HUES48 (cell line): ENCODE measurements around the gene SLC13A4.
"Not testable (repeated sequence)": the region's sequence is repeated elsewhere in the genome, so short reads cannot be mapped to it uniquely, and the experiment has no call there.

Experiments used
- H3K27ac ChIP-seq: one replicate; pipeline ENCODE4 v1.7.0; 2013; ENCODE audit warnings: low read depth, low read length, inconsistent platforms
- H3K27me3 ChIP-seq: 2 replicates; pipeline ENCODE4 v1.6.1; 2013; ENCODE audit warnings: mild to moderate bottlenecking, low read length; ENCODE audit not compliant: control insufficient read depth, insufficient read depth
- H3K36me3 ChIP-seq: 2 replicates; pipeline ENCODE4 v1.6.1; 2013; ENCODE audit warnings: low read length; ENCODE audit not compliant: control insufficient read depth, insufficient read depth
- H3K4me1 ChIP-seq: 2 replicates; pipeline ENCODE4 v1.6.1; 2013; ENCODE audit warnings: mild to moderate bottlenecking, low read length; ENCODE audit not compliant: control insufficient read depth, insufficient read depth
- H3K4me3 ChIP-seq: 2 replicates; pipeline ENCODE4 v1.5.1; 2013; ENCODE audit warnings: mild to moderate bottlenecking, low read depth, low read length
- H3K9ac ChIP-seq: 2 replicates; pipeline ENCODE4 v1.6.1; 2013; ENCODE audit warnings: mild to moderate bottlenecking, low read depth, low read length, moderate library complexity
- H3K9me3 ChIP-seq: 2 replicates; pipeline ENCODE4 v1.6.1; 2013; ENCODE audit warnings: low read length; ENCODE audit not compliant: control insufficient read depth, insufficient read depth

Gene SLC13A4

DNA sequence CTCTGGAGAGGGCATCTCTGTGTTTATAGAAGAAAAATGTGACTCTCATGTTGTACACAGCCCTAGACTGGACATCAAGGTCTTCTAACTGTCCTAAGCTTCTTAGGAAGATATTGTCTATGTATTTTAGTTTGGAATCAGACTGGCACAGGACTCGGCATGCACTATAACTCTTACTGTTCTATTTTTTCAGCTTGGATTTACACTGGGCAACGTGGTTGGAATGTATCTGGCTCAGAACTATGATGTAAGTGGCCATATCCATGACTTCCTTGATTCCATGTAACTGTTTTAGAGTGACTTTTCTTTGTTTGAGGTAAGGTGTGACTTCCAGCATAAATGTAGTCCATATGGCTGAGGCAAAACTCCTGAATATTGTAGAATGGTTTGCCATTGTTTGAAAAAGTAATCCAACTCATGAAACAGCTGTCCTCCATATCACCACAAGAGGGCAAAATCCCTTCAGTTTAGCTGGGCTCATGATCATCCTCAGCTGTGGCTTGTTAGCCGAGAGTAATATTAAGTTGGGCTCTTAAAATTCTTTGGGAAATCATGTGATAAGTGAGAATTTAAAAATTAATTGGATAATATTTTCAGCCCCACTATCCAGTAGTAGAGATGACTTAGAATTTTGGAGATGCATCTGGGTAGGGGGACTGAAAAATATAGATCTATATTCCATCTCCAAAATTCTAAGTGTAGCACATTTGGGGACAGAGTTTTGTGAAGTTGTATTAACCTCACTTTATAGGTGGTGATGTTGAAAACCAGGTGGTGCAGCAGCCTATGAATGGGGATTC is 55.2 kb downstream of the SLC13A4 start:
- peaks cover 44% of the 10 kb centered on the region for H3K36me3 ChIP-seq
- no peak overlapping the region for H3K27ac ChIP-seq
- no peak overlapping the region for H3K4me3 ChIP-seq

GRCh38 chr7:135670179-135670578 is 57.8 kb downstream of the SLC13A4 start:
- peaks cover 22% of the 10 kb centered on the region for H3K36me3 ChIP-seq
- no peak overlapping the region for H3K27ac ChIP-seq
- no peaks in the 10 kb centered on the region for H3K27me3 ChIP-seq
- H3K9me3 ChIP-seq = no peaks in the 10 kb centered on the region
- no peak overlapping the region for H3K4me3 ChIP-seq
- H3K9ac ChIP-seq = no peak overlapping the region
- no peaks in the 10 kb centered on the region for H3K4me1 ChIP-seq

More for the DNA sequence above, 55.2 kb downstream of the SLC13A4 start:
- H3K27me3 ChIP-seq = no peaks in the 10 kb centered on the region
- H3K9ac ChIP-seq = no peak overlapping the region
- no peaks in the 10 kb centered on the region for H3K4me1 ChIP-seq
- no peaks in the 10 kb centered on the region for H3K9me3 ChIP-seq

GRCh38 chr7:135669774-135670173 is 58.2 kb downstream of the SLC13A4 start:
- Histone ChIP-seq H3K4me3 (no peak overlapping the region), H3K36me3 (peaks cover 18% of the 10 kb centered on the region), H3K9ac (no peak overlapping the region), H3K9me3 (no peaks in the 10 kb centered on the region), H3K4me1 (no peaks in the 10 kb centered on the region), H3K27ac (no peak overlapping the region), H3K27me3 (no peaks in the 10 kb centered on the region)

DNA sequence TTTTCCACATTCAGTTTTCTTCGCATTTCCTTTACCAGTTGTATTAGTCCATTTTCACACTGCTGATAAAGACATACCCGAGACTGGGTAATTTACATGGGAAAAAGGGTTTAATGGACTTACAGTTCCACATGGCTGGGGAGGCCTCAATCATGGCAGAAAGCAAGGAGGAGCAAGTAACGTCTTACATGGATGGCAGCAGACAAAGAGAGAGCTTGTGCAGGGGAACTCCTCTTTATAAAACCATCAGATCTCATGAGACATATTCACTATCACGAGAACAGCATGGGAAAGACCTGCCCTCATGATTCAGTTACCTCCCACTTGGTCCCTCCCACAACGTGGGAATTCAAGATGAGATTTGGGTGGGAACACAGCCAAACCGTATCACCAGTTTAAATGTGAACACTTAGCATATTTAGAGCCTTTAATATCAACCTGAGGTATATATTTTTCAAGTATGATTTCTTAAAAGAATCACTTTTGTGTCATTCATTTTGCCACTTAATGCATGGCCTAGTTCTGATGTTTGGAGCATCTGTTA is 59.1 kb downstream of the SLC13A4 start:
- H3K4me3 ChIP-seq, H3K9ac ChIP-seq, H3K27ac ChIP-seq, H3K9me3 ChIP-seq, H3K27me3 ChIP-seq, H3K36me3 ChIP-seq, H3K4me1 ChIP-seq: not testable (repeated sequence)

DNA sequence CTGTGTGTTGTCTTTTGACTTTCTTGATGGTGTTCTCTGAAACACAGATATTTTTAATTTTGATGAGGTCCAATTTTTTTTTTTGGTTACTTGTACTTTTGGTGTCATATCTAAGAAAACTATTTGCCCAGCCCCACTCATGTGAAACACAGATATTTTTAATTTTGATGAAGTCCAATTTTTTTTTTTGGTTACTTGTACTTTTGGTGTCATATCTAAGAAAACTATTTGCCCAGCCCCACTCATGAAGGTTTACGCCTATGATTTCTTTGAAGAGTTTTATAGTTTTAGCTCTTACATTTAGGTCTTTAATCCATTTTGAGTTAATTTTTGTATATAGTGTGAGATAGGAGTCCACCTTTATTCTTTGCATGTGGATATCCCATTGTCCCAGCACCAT is 60.4 kb downstream of the SLC13A4 start:
- H3K36me3 ChIP-seq, H3K9ac ChIP-seq, H3K27ac ChIP-seq, H3K4me1 ChIP-seq, H3K27me3 ChIP-seq, H3K4me3 ChIP-seq, H3K9me3 ChIP-seq: not testable (repeated sequence)

GRCh38 chr7:135666846-135667245 is 61.1 kb downstream of the SLC13A4 start:
- Histone ChIP-seq H3K9me3 (no peaks in the 10 kb centered on the region), H3K9ac (no peak overlapping the region), H3K36me3 (no peaks in the 10 kb centered on the region), H3K27me3 (no peaks in the 10 kb centered on the region), H3K4me3 (no peak overlapping the region), H3K4me1 (0 out of 2 replicates have a peak, but pooled peaks cover under 1% of the 10 kb centered on the region), H3K27ac (no peak overlapping the region)

DNA sequence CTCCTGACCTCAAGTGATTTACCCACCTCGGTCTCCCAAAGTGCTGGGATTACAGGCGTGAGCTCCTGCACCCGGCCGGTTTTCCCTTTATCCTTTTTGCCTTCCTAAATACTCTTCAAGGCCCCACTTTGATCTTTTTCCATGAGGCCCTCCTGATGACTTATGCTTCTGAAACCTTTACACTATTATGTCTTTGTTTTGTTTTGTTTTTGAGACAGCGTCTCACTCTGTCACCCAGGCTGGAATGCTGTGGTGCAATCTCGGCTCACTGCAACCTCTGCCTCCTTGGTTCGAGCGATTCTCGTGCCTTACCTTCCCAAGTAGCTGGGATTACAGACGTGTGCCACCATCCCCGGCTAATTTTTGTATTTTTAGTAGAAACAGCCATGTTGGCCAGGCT is 61.8 kb downstream of the SLC13A4 start:
- no peaks in the 10 kb centered on the region for H3K27me3 ChIP-seq
- H3K9me3 ChIP-seq = no peaks in the 10 kb centered on the region
- no peaks in the 10 kb centered on the region for H3K36me3 ChIP-seq
- no peak overlapping the region for H3K4me3 ChIP-seq
- 0 out of 2 replicates have a peak, but pooled peaks cover 3% of the 10 kb centered on the region for H3K4me1 ChIP-seq
- H3K27ac ChIP-seq = no peak overlapping the region
- H3K9ac ChIP-seq = no peak overlapping the region

GRCh38 chr7:135665042-135665441 is 62.9 kb downstream of the SLC13A4 start:
- no peaks in the 10 kb centered on the region for H3K27me3 ChIP-seq
- no peak overlapping the region for H3K9ac ChIP-seq
- H3K4me1 ChIP-seq = 0 out of 2 replicates have a peak, but pooled peaks cover 3% of the 10 kb centered on the region
- no peaks in the 10 kb centered on the region for H3K9me3 ChIP-seq
- no peak overlapping the region for H3K4me3 ChIP-seq
- H3K36me3 ChIP-seq = no peaks in the 10 kb centered on the region
- H3K27ac ChIP-seq = no peak overlapping the region

DNA sequence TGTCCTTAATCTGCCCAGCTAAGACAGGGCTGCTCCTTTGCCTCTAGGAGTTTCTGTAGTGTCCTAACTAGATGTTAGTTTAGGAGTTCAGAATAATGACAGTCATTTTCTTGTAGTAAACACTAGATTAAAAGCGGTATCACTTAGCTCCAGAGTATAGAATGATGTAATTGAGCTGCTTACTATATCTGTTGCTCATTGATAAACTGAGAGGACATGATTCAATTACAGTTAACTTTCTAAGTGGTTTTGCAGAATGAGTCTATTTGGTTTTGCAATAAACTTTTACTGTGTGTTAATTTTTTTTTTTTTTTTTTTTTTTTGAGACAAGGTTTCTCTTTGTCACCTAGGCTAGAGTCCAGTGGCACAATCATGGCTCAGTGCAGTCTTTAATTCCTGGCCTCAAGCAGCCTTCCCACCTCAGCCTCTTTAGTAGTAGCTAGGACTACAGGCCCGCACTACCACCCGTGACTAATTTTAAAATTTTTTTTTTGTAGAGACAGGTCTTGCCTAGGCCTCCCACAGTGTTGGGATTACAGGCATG is 63.9 kb downstream of the SLC13A4 start:
- H3K27ac ChIP-seq = peak overlapping the region; percentile 14
- H3K4me3 ChIP-seq = peak overlapping the region; percentile 17; the same call in 1 of the 2 replicates
- H3K36me3 ChIP-seq = no peaks in the 10 kb centered on the region
- H3K4me1 ChIP-seq = 0 out of 2 replicates have a peak, but pooled peaks cover 3% of the 10 kb centered on the region
- no peak overlapping the region for H3K9ac ChIP-seq
- H3K9me3 ChIP-seq = no peaks in the 10 kb centered on the region
- no peaks in the 10 kb centered on the region for H3K27me3 ChIP-seq

- Histone ChIP-seq H3K27me3 (no peaks in the 10 kb centered on the region), H3K4me1 (0 out of 2 replicates have a peak, but pooled peaks cover 3% of the 10 kb centered on the region), H3K9ac (peak within 1 kb of the TSS; percentile 87), H3K4me3 (peak within 1 kb of the TSS; percentile 100), H3K36me3 (no peaks in the 10 kb centered on the region), H3K27ac (peak within 1 kb of the TSS; percentile 88), H3K9me3 (no peaks in the 10 kb centered on the region)
These were observed 65.4 kb downstream of the SLC13A4 start, which contains the start of gene STMP1 for GRCh38 chr7:135662373-135663114. TSS of gene STMP1 (plus strand) at chr7:135662514.

- Histone ChIP-seq H3K36me3 (no peaks in the 10 kb centered on the region), H3K27me3 (no peaks in the 10 kb centered on the region), H3K9me3 (no peaks in the 10 kb centered on the region), H3K27ac (peak overlapping the region; percentile 88), H3K9ac (peak overlapping the region; percentile 27; the same call in 1 of the 2 replicates), H3K4me3 (peak overlapping the region; percentile 100), H3K4me1 (0 out of 2 replicates have a peak, but pooled peaks cover 3% of the 10 kb centered on the region)
These were observed 65.9 kb downstream of the SLC13A4 start for GRCh38 chr7:135662123-135662372.
